RPMI7951 (cell line): ENCODE measurements around the gene SPOP. TPM values are rescaled to one million over a fixed set of nuclear protein-coding genes. Genes with fewer than 3 reads are reported as not detected.
"Not testable (repeated sequence)": the region's sequence is repeated elsewhere in the genome, so short reads cannot be mapped to it uniquely, and the experiment has no call there.

Experiments used
- DNase-seq: peaks from one replicate; pipeline ENCODE4 v3.0.0-alpha.2; 2012; ENCODE audit warnings: low read depth
- total RNA-seq: library from RNA; depleted of rRNA; stranded (reverse); fragments of >200 nt; shearing (Covaris generic); gene quantifications from 2 replicates; pipeline ENCODE4 v1.2.3, GENCODE V29; 2014; rRNA removed

SPOP gene
- 32.1 and 34.1 TPM in 2 replicates for total RNA-seq

- DNase-seq = peak; percentile 98
Measured at GRCh38 chr17:49677933-49678847, at the start of gene SPOP. Gene SPOP, minus strand, starts transcription at chr17:49678097. Its CDS starts 55,287 bp downstream, at chr17:49622810.

- DNase-seq = no peak
Measured at GRCh38 chr17:49727380-49727779, 49.5 kb upstream of the SPOP start.

GRCh38 chr17:49725452-49726130 lies 47.7 kb upstream of the SPOP start:
- no peak for DNase-seq

- not testable (repeated sequence) for DNase-seq
Measured at GRCh38 chr17:49724552-49724951, 46.7 kb upstream of the SPOP start.

GRCh38 chr17:49723423-49723822 lies 45.5 kb upstream of the SPOP start:
- DNase-seq = no peak

GRCh38 chr17:49722066-49722465 lies 44.2 kb upstream of the SPOP start:
- no peak for DNase-seq

- peak; percentile 57 for DNase-seq
Measured at GRCh38 chr17:49717371-49717861, 39.5 kb upstream of the SPOP start.

GRCh38 chr17:49716668-49717364 lies 38.9 kb upstream of the SPOP start:
- DNase-seq = no peak

- no peak for DNase-seq
Measured at GRCh38 chr17:49715717-49716279, 37.9 kb upstream of the SPOP start.

- no peak for DNase-seq
Measured at GRCh38 chr17:49715216-49715615, 37.3 kb upstream of the SPOP start.

- peak; percentile 67 for DNase-seq
Measured at GRCh38 chr17:49708515-49709183, 30.8 kb upstream of the SPOP start.

- peak; percentile 98 for DNase-seq
Measured at GRCh38 chr17:49707608-49708514, 30.0 kb upstream of the SPOP start, which contains the start of gene SLC35B1. Gene SLC35B1, minus strand, starts transcription at chr17:49707964. Its CDS starts 131 bp downstream, at chr17:49707833.

- no peak for DNase-seq
Measured at GRCh38 chr17:49707246-49707607, 29.3 kb upstream of the SPOP start.

GRCh38 chr17:49705254-49705653 lies 27.4 kb upstream of the SPOP start:
- DNase-seq = no peak

- peak; percentile 35 for DNase-seq
Measured at GRCh38 chr17:49703557-49704277, 25.8 kb upstream of the SPOP start.

- no peak for DNase-seq
Measured at GRCh38 chr17:49700960-49701359, 23.1 kb upstream of the SPOP start.

GRCh38 chr17:49699966-49700575 lies 22.2 kb upstream of the SPOP start:
- no peak for DNase-seq

- DNase-seq = no peak
Measured at GRCh38 chr17:49698005-49698404, 20.1 kb upstream of the SPOP start.

- no peak for DNase-seq
Measured at GRCh38 chr17:49696233-49696761, 18.4 kb upstream of the SPOP start.
